Measurements from ENCODE around the gene ASB11.

- TF ChIP-seq CTCF (IDR thresholded peaks at IDR 0.05; ENCODE audit: low read depth, low read length): no peak
- no peak for TF ChIP-seq POLR2A (IDR thresholded peaks at IDR 0.05; ENCODE audit: extremely low read depth, insufficient read length)
These were observed 81.9 kb downstream of the ASB11 start for GRCh38 chrX:15233416-15234015.

Measured in NB4 (cell line).